ENCODE measurements around the gene AMBP.

The AMBP gene

GRCh38 chr9:114078021-114078780 is at the start of gene AMBP:
TSS of gene AMBP (minus strand) at chr9:114078300. CDS start at chr9:114078209, 91 bp downstream.
- TF ChIP-seq, protein P1, sequence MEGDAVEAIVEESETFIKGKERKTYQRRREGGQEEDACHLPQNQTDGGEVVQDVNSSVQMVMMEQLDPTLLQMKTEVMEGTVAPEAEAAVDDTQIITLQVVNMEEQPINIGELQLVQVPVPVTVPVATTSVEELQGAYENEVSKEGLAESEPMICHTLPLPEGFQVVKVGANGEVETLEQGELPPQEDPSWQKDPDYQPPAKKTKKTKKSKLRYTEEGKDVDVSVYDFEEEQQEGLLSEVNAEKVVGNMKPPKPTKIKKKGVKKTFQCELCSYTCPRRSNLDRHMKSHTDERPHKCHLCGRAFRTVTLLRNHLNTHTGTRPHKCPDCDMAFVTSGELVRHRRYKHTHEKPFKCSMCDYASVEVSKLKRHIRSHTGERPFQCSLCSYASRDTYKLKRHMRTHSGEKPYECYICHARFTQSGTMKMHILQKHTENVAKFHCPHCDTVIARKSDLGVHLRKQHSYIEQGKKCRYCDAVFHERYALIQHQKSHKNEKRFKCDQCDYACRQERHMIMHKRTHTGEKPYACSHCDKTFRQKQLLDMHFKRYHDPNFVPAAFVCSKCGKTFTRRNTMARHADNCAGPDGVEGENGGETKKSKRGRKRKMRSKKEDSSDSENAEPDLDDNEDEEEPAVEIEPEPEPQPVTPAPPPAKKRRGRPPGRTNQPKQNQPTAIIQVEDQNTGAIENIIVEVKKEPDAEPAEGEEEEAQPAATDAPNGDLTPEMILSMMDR (IDR thresholded peaks at IDR 0.05; ENCODE audit: control insufficient read depth, extremely low read depth, insufficient read depth), result no peak
- no peak for DNase-seq (ENCODE audit: low read depth)
- H3K4me3 ChIP-seq (ENCODE audit: low read depth, low read length), result no peak within 1 kb of the TSS

DNA sequence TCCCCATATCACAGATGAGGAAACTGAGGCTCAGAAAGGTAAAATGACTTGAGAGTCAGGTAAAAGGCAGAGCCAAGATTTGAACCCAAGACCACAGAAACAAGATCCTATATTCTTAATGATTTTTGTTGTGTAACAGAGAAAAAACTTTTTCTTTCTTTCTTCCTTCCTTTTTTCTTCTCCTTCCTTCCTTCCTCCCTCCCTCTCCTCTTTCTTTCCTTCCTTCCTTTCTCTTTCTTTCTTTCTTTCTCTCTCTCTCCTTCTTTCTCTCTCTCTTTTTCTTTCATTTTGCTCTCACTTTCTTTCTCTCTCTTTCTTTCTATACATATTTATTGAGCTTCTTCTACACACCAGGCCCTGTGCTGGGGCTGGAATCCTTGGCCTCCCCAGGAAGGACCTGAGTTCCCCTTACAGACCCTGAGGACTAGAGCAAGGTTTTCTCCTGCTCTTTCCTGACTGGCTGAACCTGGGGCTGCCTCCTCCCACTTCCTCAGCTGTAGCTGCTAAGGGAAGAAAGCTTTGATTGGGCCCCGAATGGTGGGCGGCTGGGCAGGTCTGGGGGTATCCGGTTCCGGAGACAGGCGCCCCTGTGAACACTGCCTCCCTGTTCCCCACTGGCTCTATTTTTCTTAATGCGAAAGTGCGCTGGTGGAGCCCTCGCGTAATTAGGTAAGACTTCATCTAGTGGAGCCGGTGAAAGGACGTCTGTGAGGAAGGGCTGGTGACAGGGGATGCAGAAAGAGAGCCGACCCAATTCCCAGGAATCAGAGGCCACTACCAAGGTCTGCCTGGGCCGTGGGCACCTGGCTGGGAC is 48.4 kb upstream of the AMBP start:
- TF ChIP-seq, protein P1 (IDR thresholded peaks at IDR 0.05; ENCODE audit: control insufficient read depth, extremely low read depth, insufficient read depth), result no peak
- H3K4me3 ChIP-seq (ENCODE audit: low read depth, low read length), result no peak overlapping the region
- DNase-seq (ENCODE audit: low read depth), result no peak

- TF ChIP-seq, protein P1 (IDR thresholded peaks at IDR 0.05; ENCODE audit: control insufficient read depth, extremely low read depth, insufficient read depth), result no peak
These were observed 47.4 kb upstream of the AMBP start for GRCh38 chr9:114125476-114126013.

DNA sequence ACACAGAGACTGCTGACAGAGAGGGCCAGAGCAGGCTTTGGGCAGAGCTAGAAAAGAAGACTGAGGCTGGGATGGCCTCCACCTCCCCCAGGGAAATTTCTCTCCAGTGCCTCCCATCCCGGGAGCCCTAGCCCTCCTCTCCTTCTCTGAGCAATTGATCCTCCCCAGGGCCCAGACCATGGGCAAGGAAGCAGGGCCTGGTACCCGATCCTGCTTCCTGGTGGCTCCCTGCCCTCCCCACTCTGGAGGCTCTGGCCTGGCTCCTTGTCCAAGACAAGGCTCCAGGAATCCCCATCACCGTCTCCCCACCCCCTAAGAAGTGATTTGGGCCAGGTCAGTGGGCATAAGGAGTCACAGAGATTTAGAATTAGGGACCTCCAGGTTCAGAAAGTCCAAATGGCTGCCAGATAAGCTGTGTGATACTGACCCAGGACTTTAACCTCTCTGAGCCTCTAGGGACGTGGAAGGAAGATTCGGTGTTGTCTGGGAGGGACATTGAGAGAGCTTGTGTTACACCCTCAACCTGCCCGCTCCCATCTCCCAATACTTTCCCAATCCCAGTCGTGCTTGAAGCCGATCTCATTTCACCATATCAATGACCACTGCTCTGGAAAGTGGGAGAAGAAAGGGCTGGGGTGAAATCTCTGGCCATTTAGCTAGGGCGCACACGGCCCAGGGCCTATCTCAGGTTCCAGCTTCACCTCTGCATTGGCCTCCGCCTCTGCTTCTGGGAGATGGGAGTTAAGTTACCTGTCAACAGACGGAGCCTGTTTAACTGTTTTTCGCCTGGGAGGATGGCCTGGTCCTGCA is 46.8 kb upstream of the AMBP start:
- H3K4me3 ChIP-seq (ENCODE audit: low read depth, low read length), result no peak overlapping the region
- TF ChIP-seq, protein P1 (IDR thresholded peaks at IDR 0.05; ENCODE audit: control insufficient read depth, extremely low read depth, insufficient read depth), result no peak
- DNase-seq (ENCODE audit: low read depth), result no peak

More at GRCh38 chr9:114125476-114126013, 47.4 kb upstream of the AMBP start:
- H3K4me3 ChIP-seq (ENCODE audit: low read depth, low read length), result no peak overlapping the region
- DNase-seq (ENCODE audit: low read depth), result no peak

GRCh38 chr9:114124138-114124537 is 46.0 kb upstream of the AMBP start:
- no peak overlapping the region for H3K4me3 ChIP-seq (ENCODE audit: low read depth, low read length)
- DNase-seq (ENCODE audit: low read depth), result no peak
- TF ChIP-seq, protein P1 (IDR thresholded peaks at IDR 0.05; ENCODE audit: control insufficient read depth, extremely low read depth, insufficient read depth), result no peak
